Neural cell (in vitro differentiated cells): Measurements from ENCODE around the gene RCVRN.

ENCODE experiments used
- CTCF ChIP-seq: fragments of 450-650 bp; IDR thresholded peaks from 2 replicates; pipeline ENCODE4 v1.5.1; 2014; ENCODE audit warnings: antibody characterized with exemption, mild to moderate bottlenecking, moderate library complexity; ENCODE audit not compliant: poor library complexity, severe bottlenecking
- EP300 ChIP-seq: fragments of 450-650 bp; conservative IDR thresholded peaks from 2 replicates; pipeline ENCODE4 v1.6.1; 2014; ENCODE audit warnings: antibody characterized with exemption, mild to moderate bottlenecking, moderate library complexity; ENCODE audit not compliant: poor library complexity, severe bottlenecking
- EZH2 ChIP-seq: fragments of 200-600, 300-800 bp; shearing (Covaris generic), sonication (generic); IDR thresholded peaks from 2 replicates; pipeline ENCODE4 v1.6.1; 2014; ENCODE audit warnings: antibody characterized with exemption, low read length, borderline replicate concordance, mild to moderate bottlenecking; ENCODE audit not compliant: insufficient read depth, poor library complexity, severe bottlenecking
- MXI1 ChIP-seq: fragments of 450-650 bp; conservative IDR thresholded peaks from 2 replicates; pipeline ENCODE4 v1.6.1; 2014; ENCODE audit warnings: antibody characterized with exemption, mild to moderate bottlenecking; ENCODE audit not compliant: poor library complexity, severe bottlenecking
- POLR2AphosphoS5 ChIP-seq: IDR thresholded peaks from 2 replicates; pipeline ENCODE4 v1.6.1; 2012
- RAD21 ChIP-seq: fragments of 450-650 bp; conservative IDR thresholded peaks from 2 replicates; pipeline ENCODE4 v1.6.1; 2014; ENCODE audit warnings: antibody characterized with exemption, mild to moderate bottlenecking, moderate library complexity
- SMC3 ChIP-seq: fragments of 450-650 bp; conservative IDR thresholded peaks from 2 replicates; pipeline ENCODE4 v1.6.1; 2014; ENCODE audit warnings: antibody characterized with exemption, mild to moderate bottlenecking, moderate library complexity; ENCODE audit not compliant: poor library complexity

- TF ChIP-seq CTCF, result no peak
- no peak for TF ChIP-seq RAD21
- TF ChIP-seq POLR2AphosphoS5, result no peak
- no peak for TF ChIP-seq EZH2
- TF ChIP-seq EP300, result no peak
- TF ChIP-seq SMC3, result no peak
- no peak for TF ChIP-seq MXI1
Observed at GRCh38 chr17:9938764-9939163, 33.7 kb upstream of the RCVRN start.
